HepG2 (cell line): ENCODE results near the gene C1QTNF1. TPM values are rescaled to one million over a fixed set of nuclear protein-coding genes. Genes with fewer than 3 reads are reported as not detected.
A peak's percentile ranks its signal among the peaks of the same experiment; 100 is the strongest.

Experiments
- BCLAF1 ChIP-seq: fragments of 450-650 bp; IDR thresholded peaks from 2 replicates; pipeline ENCODE4 v1.6.1; 2017; ENCODE audit warnings: mild to moderate bottlenecking
- CBFB ChIP-seq: sonication (generic); formaldehyde crosslinking; IDR thresholded peaks from 2 replicates; pipeline ENCODE4 v1.4.0; 2020; ENCODE audit warnings: missing genetic modification reagents
- EP300 ChIP-seq, 3 experiments: sonication (generic) in 1 of 3; formaldehyde crosslinking in 1 of 3; IDR thresholded peaks; 2 replicates each; pipeline versions ENCODE4 v1.5.1 to v1.6.1; 2011 to 2020; ENCODE audit warnings: low read depth in 2 of 3, low read length in 2 of 3, borderline replicate concordance in 1 of 3, improper control_type of control experiment in 1 of 3, mild to moderate bottlenecking in 1 of 3, missing genetic modification reagents in 1 of 3, moderate library complexity in 1 of 3
- GPN1 ChIP-seq: sonication (generic); formaldehyde crosslinking; IDR thresholded peaks from 2 replicates; pipeline ENCODE4 v1.5.1; 2020; ENCODE audit warnings: missing genetic modification reagents, borderline replicate concordance
- HES4 ChIP-seq: sonication (generic); formaldehyde crosslinking; IDR thresholded peaks from 2 replicates; pipeline ENCODE4 v1.9.0; 2021; ENCODE audit warnings: mild to moderate bottlenecking, missing genetic modification reagents, borderline replicate concordance
- SRSF4 ChIP-seq: fragments of 200-400 bp; formaldehyde crosslinking; IDR thresholded peaks from one replicate; pipeline ENCODE4 v1.6.1; 2018; ENCODE audit warnings: mild to moderate bottlenecking, low read depth, low read length, moderate library complexity; ENCODE audit not compliant: poor library complexity, severe bottlenecking
- TRIM22 ChIP-seq: fragments of 450-650 bp; IDR thresholded peaks from 2 replicates; pipeline ENCODE4 v1.6.1; 2017
- ZBTB2 ChIP-seq: sonication (generic); formaldehyde crosslinking; IDR thresholded peaks from 2 replicates; pipeline ENCODE4 v1.8.0; 2022; ENCODE audit warnings: low read depth, missing genetic modification reagents
- ZBTB20 ChIP-seq: sonication (generic); formaldehyde crosslinking; IDR thresholded peaks from 2 replicates; pipeline ENCODE4 v1.8.1; 2023; ENCODE audit warnings: missing genetic modification reagents, low read depth, mild to moderate bottlenecking, borderline replicate concordance
- ZBTB26 ChIP-seq: IDR thresholded peaks from 2 replicates; pipeline ENCODE4 v1.6.1; 2016; ENCODE audit warnings: missing compliant biosample characterization, missing genetic modification reagents, borderline replicate concordance
- ZNF225 ChIP-seq: sonication (generic); formaldehyde crosslinking; IDR thresholded peaks from 2 replicates; pipeline ENCODE4 v1.4.0; 2020; ENCODE audit warnings: mild to moderate bottlenecking, missing genetic modification reagents
- ZNF34 ChIP-seq: sonication (generic); formaldehyde crosslinking; IDR thresholded peaks from 2 replicates; pipeline ENCODE4 v1.4.0; 2020; ENCODE audit warnings: mild to moderate bottlenecking, missing genetic modification reagents, borderline replicate concordance
- ZNF382 ChIP-seq: sonication (generic); formaldehyde crosslinking; IDR thresholded peaks from 2 replicates; pipeline ENCODE4 v1.5.0; 2020; ENCODE audit warnings: missing genetic modification reagents, mild to moderate bottlenecking, borderline replicate concordance
- ZNF558 ChIP-seq: sonication (generic); formaldehyde crosslinking; IDR thresholded peaks from 2 replicates; pipeline ENCODE4 v1.9.0; 2022; ENCODE audit warnings: mild to moderate bottlenecking, missing genetic modification reagents, borderline replicate concordance
- ZNF773 ChIP-seq: sonication (generic); formaldehyde crosslinking; IDR thresholded peaks from 2 replicates; pipeline ENCODE4 v1.4.0; 2020; ENCODE audit warnings: missing genetic modification reagents, borderline replicate concordance
- ZNF784 ChIP-seq: sonication (generic); formaldehyde crosslinking; IDR thresholded peaks from 2 replicates; pipeline ENCODE4 v1.5.1; 2020; ENCODE audit warnings: missing genetic modification reagents, mild to moderate bottlenecking, borderline replicate concordance
- polyA plus RNA-seq, 8 experiments: library from polyadenylated mRNA; depleted of rRNA in 3 of 8; stranded (reverse) in 7 of 8; unstranded in 1 of 8; fragments of >200 nt; fragmentation: Illumina TruSeq in 4 of 8; extraction: Trizol in 4 of 8; gene quantifications; 2 replicates each; pipeline versions ENCODE4 v1.2.1 to v1.2.3, GENCODE V29; 2011 to 2016; ENCODE audit warnings: low read depth in 4 of 8, missing spikeins in 1 of 8, mixed read lengths in 1 of 8; ENCODE audit not compliant: insufficient read depth in 1 of 8
- total RNA-seq, 5 experiments: library from RNA; depleted of rRNA; stranded (reverse); fragments of >200 nt; fragmentation: Illumina TruSeq; extraction: Trizol; gene quantifications; 2 replicates each; pipeline ENCODE4 v1.2.3, GENCODE V29; 2016; ENCODE audit warnings: low read depth in 1 of 5

C1QTNF1 gene
- total and polyA plus RNA-seq, 2 of the 13 experiments (the other 11 are each of a cell fraction or from before 2014, with no cell fraction given) = 0.18 to 0.86 TPM

GRCh38 chr17:79026376-79027273 is 2.7 kb downstream of the C1QTNF1 start (continued):
- TF ChIP-seq EP300 (IDR thresholded peaks at IDR 0.05; ENCODE audit: low read depth in 2 of 2, low read length in 2 of 2) = peak; percentile 75 to 94; a peak in 3 of 4 replicates
- peak; percentile 90 for TF ChIP-seq EP300 (CRISPR knock-in tag; IDR thresholded peaks at IDR 0.05; ENCODE audit: borderline replicate concordance)
- TF ChIP-seq BCLAF1 = no peak
- TF ChIP-seq ZNF558 (CRISPR knock-in tag) = no peak
- peak; percentile 42 for TF ChIP-seq ZBTB20 (CRISPR knock-in tag)
- TF ChIP-seq ZBTB2 (CRISPR knock-in tag) = no peak
- no peak for TF ChIP-seq ZNF784 (CRISPR knock-in tag)
- 0 out of 2 replicates have a peak, but pooled peaks have one; percentile 19 for TF ChIP-seq ZNF773 (CRISPR knock-in tag)
- TF ChIP-seq ZNF382 (CRISPR knock-in tag) = no peak
- peak; percentile 88; the same call in 1 of the 2 replicates for TF ChIP-seq ZNF34
- TF ChIP-seq CBFB (CRISPR knock-in tag) = no peak; the same call in 1 of the 2 replicates
- no peak for TF ChIP-seq TRIM22
- TF ChIP-seq GPN1 (CRISPR knock-in tag) = no peak
- TF ChIP-seq SRSF4 = no peak
- no peak for TF ChIP-seq ZNF225 (CRISPR knock-in tag)
- no peak for TF ChIP-seq HES4 (CRISPR knock-in tag)
- TF ChIP-seq ZBTB26 = no peak; the same call in none of the 2 replicates
